ENCODE measurements around the gene ANGEL2.
"Not testable (repeated sequence)": the region's sequence is repeated elsewhere in the genome, so short reads cannot be mapped to it uniquely, and the experiment has no call there.

ANGEL2 gene

DNA sequence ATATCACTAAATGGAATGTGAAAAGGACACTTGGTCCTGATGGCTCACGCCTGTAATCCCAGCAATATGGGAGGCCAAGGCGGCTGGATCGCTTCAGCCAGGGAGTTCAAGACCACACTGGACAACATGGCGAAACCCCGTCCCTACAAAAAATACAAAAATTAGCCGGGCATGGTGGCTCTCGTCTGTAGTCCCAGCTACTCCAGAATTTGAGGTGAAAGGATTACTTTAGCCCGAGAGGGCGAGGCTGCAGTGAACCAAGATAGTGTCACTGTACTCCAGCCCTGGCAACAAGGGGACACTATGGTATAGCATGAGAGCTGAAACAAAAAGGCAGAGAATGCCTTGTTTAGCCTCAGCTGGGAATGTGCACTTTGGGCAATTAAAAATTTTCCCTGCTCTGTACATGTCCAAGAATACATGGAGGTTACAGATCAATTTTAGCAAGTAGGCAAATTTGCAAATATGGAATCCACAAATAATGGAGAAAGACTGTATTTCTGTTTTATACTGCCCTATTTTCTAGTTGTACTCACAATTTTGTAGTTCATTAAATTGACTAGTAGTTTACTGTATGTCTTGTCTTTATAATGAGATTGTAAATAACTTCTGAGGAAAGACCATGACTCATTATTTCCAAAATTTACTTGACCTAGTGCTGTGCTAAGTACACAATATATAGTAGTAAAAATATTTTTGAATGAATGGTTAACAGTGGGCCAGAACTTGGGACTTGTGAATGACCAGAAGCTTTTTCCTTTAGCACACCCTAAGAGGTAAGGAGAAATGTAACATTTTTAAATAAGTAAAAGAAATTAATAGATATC is 2.0 kb upstream of the ANGEL2 start:
- no peak for DNase-seq

DNA sequence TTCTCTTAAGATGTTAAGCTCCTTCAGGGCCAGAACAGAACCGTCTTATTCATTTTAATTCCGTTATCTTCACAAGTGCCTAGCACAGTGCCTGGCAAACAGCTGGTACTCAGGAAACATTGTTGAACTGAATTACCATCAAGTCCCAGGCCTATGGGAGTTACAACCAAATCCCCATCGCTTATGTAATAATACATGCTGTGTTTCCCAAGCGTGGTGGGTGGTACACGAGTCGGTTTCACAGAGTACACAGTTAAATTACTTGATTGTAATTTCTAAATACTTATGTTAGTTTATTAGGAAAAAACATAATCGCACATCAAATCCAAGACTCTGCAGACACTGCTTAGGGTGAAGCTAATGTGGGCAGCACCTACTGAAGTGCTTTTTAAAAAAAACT is 1.0 kb downstream of the ANGEL2 start:
- DNase-seq: peak; percentile 4

DNA sequence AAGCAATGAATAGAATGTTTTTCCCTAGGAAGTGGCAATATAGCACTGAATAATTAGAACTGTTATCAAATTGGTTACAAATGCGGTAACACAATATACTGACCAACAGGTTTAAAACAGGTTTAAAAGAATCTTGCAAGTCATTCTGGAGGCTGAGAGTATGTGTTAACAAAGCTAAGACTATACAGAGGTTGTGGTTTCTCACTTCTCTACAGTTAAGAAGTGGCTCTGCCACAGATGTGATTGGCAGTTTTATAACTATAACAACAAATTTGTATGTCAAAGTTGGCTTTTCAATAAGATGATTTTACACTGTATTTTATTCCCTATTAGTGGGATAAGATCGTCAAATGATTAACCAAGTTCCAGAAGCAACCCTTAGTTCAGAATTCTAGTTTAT is 7.1 kb downstream of the ANGEL2 start:
- no peak for DNase-seq

DNA sequence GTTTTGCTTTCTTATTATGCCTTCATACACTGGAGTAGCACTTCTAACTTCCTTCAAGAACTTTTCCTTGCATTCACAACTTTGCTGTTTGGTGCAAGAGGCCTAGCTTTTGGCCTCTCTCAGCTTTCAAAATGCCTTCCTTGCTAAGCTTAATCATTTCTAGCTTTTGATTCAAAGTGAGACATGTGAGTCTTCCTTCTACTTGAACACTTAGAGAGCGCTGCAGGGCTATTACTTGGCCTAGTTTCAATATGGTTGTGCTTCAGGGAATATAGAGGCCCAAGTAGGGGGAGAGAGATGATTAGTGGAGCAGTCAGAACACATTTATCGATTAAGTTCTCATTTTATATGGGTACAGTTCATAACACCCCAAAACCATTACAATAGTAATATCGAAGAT is 12.4 kb downstream of the ANGEL2 start:
- no peak for DNase-seq

DNA sequence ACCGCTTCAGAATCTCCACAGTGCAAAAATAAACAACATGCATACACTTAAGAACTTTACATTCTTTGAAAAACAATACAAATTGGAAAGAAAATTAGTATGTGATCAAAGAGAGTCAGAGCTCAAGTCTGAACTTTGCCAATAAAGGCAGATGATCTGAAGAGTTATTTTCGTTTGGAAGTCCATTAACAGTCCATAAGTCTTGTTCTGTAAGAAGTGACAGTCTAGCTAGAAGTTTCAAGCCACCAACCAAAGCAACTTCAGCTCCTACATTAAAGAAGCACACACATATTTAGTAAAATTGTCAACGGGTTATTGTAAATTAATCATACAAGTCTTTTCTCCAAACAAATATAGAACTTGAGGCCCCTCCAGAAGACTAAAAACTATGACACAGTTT is 20.7 kb downstream of the ANGEL2 start:
- no peak for DNase-seq

DNA sequence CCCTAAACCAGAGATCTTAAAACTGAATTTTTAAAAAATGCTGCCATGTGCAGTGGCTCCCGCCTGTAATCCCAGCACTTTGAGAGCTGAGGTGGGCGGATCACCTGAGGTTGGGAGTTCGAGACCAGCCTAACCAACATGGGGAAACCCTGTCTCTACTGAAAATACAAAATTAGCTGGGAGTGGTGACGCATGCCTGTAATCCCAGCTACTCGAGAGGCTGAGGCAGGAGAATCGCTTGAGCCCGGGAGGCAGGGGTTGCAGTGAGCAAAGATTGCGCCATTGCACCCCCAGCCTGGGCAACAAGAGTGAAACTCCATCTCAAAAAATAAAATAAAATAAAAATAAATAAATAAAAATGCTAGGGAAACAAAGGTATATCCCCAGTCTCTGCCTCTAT is 21.7 kb downstream of the ANGEL2 start:
- DNase-seq: not testable (repeated sequence)

DNA sequence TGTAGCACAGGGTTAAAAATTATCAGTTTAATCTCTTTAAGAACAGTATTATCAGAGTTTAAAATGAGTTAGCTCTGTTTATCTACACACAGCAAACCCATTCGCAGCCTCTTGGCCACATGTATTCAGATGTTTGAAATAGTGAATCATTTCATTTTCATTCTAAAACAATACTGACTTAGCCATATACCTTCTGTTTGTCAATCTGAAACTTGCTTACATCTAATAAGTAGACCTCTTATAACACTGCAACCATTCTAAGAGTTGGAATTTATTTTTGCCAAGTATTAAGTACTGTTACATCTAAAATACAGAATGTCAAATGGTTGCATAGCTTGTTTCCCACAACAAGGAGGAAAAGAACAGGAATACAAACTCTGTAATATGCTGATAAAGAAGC is 25.4 kb downstream of the ANGEL2 start:
- no peak for DNase-seq

DNA sequence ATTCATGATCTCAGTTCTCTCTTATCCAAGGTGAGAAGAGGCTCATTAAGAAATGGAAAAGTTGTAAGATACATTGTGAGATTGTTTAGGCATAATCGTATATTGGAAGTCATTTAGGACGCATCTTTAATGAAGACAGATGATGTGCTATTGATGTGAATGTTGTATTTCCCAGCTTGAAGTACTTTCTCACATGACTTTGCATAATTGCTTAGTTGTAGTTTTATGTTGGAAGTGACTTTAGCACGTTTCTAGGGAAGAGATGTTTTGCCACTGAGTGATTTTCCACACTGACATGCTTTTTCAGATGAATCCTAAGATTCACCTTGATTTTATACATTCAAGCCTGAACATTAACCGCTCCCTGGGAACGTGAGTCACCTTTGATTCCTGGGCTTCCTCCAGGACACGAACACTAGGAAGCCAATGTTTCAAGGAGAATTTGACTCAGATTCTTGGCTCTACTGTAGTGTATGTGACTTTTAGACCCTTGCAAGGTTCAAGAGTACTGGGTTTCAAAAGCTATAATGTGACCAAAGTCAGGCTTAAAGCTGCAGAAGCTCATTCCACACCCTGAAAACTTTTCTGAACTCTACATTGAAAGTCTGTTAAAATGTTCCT is 27.9 kb downstream of the ANGEL2 start:
- peak; percentile 41 for DNase-seq

DNA sequence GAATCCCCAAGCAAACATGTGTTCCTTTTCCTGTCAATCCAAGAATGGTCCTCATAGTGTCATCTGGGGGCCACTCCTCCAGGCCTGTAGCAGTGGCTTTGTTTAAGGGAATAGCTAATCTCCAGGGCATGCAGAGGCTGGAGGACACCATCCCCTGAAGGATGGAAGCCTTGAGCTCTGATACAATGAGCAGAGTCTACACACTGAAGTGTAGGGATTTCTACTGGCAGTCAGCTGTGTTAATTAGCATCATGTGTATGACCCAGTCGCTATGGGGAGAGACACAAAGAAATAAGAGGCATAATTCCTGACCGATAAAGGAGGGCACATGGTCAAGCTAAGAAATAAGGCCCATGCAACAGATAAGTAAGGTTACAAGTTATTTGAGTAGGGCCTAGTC is 29.1 kb downstream of the ANGEL2 start:
- DNase-seq: no peak

DNA sequence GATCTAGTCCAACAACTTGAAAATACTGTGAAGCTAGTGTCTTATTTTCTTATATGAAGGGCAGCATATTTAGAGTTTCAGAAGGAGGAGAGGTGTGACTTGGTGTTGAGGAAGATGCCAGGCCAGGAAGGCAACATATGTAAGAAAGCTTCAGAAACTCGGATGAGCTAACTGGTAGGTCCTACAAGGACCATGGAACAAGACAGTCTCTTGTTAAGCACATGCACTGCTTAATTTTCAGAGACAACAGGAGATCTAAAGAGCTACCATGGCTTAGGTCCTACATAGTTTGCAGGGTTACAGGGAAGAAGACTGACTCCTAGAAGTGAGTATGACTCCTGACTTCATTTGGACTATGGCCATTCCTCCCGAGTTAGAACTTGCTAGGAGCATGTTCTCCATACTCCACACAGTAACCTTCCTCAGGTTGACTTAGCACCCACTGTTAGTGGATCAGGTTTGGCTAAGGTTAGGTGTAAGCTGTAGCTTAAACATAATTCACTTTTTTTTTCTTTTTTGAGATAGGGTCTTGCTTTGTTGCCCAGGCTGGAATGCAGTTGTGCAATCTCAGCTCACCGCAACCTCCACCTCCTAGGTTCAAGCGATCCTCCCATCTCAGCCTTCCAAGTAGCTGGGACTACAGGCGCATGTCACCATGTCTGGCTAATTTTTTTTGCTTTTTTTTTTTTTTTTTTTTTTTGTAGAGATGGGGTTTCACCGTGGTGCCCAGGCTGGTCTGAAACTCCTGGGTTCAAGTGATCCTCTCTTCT is 31.0 kb downstream of the ANGEL2 start:
- no peak for DNase-seq

DNA sequence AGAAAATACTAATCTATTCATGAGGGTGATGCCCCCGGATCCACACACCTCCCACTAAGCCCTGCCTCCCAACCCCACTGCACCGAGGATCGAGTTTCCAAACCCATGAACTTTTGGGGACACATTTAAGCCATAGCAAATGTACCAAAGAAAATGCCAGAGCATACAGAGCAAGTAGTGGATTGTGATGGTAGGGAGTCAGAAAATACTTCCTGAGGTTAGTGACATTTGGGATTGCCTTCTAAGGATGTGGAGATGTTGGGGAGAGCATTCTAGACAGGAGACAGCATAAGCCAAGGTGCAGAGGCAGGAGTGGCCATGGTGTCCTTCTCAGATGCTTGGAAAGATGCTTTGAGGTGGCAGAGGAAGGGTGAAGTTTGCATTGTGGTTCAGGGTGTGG is 32.2 kb downstream of the ANGEL2 start:
- DNase-seq: no peak

DNA sequence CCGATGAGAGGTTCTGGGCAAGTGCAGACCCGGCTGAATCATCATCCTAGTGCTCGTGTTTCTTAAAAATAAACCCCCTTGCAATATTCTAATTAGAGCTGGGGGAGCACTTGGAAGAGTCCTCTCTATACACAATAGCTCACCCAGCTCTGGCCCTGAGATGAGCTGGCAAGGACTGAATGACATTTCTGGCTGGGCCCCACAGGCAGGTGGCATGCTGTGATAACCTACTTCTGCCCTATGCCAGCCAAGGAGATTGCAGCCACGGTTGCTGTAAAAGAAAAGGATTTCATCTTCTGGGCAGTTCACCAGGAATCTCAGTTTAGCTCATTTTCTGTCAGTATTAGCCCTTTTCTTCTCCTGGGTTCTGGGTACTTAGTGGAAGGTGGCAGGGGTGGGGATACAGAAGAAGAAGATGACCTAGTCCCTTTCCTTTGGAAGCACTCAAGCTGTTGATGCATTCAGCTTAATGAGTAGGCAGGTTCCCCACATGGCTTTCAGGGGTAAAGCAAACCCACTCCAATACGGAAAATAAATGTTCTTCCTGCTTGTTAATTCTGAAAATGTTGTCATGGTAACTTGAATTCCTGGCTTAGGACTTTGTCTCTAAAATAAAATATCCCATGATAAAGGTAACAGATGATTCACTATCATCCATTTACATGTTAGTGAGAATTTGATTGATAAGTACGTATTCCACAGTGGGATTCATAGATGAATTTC is 33.1 kb downstream of the ANGEL2 start:
- no peak for DNase-seq

DNA sequence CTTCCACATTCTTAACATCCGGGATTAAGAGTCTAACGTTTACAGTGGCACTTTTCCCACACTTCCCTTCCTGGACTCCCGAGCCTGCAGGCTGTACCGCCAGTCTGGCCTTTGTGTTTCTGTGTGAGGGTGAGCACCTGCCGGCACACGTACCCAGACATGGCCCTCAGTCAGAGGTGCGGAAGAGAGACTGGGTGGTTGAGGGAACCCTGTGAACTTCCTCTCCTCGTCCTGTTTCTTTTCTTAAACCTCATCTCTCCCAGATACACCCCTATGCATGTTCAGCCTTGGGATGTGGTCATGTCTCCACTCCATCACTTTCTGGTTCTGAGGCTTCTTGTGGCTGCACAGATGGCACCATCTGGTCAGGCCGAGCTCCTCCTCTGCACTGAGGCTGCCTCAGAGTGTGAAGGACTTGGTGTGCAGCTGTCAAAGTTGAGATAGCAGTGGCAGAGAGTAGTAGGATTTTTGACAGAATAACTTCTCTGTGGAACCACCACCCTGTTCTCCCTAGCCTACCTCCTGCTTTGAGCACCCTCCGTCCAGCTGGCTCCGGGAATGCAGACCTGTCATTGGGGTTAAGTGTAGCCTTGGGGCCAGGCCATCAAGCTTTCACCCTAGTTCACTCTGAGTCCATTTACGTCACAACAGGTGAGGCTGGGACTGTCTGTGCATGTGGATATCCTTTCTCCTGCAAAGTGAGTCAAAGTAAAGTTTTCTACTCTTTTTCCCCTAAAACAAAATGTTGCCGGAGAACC is 33.9 kb downstream of the ANGEL2 start:
- no peak for DNase-seq

DNA sequence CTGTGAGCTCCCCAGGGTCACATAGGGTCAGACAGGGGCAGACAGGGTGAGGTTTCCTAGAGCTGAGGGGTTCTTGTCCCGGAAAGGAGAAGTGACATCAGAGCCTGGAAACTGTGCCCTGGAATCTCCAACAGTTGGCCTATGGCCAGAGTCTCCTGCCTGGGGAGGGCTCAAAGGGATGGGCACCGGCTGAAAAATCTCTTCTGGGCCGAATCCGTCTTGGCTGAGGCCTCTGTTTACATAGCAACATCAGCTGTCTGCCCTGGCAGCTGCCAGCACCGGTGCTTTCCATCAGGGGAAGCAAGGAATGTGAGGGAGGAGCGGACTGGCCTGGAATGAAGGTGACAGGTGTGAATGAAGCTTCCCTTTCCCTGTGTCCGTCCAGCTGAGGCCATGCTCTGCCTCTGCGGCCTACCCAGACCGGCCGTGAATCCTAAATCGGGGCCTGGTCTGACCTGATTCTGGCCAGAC is 34.6 kb downstream of the ANGEL2 start:
- no peak for DNase-seq

DNA sequence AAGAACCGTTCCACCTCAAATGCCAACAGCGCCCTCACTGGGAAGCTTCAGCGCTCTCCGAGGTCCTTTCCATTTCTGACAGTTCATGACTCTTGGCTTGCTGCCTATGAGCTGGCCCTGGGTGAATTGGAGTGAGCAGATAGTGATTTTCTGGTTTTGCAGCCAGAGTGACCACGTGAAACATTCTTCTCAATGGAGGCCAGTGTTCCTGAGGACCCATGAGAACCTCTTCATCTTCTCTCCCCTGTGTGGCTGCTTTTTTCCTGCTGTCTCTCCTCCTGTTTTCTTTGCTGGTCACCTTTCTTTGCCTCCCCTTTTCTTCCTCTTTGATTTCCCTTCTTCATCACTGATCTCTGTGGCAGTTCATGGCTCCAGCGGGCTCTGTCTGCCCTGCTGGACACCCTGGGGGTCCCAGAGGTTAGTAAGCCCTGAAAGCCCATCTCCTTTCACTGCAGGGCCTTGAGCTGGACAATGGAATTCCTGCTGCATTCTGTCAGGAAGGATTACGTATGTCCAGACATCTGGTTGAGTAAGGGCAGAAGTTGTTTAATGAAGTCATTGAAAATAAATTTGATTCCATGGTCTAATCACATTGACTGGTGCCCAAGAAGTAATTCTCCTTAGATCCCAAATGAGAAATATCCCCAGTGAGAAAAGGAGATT is 35.4 kb downstream of the ANGEL2 start:
- DNase-seq: peak; percentile 29

DNA sequence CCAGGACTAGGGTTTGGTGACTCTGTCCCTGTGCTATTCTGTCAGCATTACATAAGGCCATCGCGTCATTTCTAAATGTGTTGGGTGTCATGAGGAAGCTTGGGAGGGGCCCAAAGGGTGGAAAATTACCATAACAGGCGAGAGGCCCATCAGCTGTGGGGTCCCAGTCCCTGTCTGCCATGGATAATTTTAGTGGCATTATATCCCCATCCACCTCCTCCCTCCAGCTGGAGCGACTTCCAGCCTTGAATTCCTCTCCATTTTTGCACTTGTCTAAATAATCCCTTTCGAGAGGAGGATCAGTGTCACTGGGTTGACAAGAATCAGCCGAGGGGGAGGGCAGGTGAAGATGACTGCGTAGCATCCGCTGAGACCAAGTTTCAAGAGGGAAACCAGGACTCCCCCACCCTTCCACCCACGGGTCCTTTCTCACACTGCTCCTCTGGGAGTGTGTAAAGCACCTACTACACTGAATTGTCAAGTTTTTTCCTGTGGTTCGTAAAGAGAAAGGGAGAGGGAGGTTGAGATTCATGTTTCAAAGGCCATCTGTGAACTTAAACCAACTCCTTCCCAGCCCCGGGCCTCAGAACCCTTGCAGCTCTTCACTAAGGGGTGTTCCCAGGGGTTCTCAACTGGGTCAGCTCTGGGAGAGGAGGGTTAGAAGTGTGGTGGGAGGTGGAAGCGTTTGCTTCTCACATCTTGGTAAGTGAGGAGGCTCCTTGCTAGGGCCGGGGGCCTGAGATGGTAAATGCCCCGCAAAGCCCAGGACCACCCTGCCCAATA is 36.1 kb downstream of the ANGEL2 start:
- no peak for DNase-seq

DNA sequence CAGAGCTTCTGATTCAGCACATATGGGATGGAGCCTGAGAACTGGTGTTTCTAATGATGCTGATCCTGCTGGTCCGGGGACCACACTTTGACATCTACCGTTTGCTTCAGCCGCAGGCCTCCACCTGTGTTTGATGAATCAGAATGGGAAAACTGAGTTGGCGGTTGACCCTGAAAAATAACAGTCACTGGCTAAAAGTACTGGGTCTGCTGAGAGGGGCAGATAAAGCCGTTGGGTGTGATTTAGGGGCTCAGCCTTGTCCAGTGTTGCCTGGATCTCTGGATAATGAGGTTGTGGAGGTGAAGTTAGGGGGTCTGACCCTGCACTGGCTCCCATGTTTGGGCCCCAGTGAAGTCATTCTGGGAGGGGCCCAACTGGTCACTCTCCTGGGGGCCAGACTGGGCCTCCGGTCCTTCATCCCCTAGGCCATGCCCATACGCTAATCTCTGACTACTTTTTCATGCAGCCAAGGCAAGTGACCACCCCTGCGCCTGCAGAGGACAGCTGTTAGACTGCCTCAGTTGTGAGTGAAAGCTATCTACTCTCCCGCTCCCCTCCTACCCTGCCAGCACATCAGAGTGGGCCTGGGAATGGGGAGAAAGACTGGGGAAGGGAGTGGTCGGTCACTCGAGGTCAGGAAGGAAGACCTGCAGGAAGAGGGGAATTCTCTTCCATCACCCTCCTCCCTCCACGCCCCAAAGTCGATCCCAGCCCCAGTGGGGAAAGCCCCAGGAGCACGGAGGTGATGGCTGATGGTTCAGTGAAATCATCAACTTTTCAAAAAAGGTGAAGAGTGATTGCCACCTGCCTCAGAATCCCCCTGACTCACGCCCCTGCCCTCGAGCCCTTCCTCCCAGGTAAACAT is 37.7 kb downstream of the ANGEL2 start:
- peak; percentile 15 for DNase-seq

DNA sequence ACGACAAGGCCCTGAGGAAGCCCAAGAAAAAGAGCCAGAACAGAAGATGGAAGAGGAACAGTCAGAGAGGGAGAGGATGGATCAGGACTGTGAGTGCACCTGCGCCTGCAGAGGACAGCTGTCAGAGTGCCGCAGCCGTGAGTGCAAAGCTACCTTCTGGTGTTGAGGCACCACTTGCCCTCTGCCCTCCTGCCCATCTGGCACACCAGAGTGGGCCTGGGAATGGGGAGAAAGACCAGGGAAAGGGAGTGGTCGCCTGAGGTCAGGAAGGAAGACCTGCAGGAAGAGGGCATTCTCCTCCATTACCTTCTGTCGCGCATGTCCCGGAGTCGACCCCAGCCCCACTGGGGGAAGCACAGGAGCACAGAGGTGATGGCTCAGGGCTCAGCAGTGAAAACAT is 39.1 kb downstream of the ANGEL2 start:
- DNase-seq: no peak

DNA sequence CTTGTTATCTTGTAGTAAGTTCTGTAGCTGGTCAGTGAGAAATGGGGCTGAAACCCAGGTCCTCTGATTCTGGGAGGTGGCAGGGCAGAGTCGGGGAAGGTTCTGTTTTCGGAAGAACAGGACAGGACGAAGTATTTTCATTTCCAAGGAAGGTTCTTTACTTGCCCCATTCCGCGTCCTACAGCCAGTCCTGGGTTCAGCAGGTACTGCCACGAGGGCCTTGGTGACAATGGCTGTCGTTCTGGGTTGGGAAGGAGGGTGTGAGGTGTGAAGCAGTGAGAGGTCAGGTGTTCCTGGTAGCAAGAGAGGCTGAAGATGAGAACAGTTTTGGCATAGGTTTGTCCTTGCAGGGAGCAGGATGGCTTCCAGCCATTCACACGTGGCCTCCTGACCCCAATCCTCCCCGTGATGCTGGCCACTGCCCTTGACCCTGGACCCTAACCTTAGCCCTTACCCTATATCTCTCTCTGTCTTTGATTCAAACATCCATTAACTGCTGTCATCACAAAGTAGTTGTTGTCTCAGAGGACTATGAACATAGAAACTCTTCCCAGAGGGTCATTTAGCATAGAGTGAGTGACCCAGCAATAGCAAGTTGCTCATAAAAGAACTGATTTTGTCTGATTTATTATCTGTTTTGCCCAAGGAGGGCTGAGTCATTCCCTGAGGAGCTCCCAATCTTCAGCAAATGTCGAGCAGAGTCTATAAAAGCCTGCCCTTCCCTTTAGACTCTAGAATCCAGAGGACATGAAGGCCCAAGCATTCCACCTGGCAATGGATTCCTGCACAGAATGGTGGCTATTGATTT is 40.4 kb downstream of the ANGEL2 start:
- DNase-seq: peak; percentile 31

Measured in fibroblast of upper back skin (primary cell).